ENCODE data around the gene MAN2A2.

DNA sequence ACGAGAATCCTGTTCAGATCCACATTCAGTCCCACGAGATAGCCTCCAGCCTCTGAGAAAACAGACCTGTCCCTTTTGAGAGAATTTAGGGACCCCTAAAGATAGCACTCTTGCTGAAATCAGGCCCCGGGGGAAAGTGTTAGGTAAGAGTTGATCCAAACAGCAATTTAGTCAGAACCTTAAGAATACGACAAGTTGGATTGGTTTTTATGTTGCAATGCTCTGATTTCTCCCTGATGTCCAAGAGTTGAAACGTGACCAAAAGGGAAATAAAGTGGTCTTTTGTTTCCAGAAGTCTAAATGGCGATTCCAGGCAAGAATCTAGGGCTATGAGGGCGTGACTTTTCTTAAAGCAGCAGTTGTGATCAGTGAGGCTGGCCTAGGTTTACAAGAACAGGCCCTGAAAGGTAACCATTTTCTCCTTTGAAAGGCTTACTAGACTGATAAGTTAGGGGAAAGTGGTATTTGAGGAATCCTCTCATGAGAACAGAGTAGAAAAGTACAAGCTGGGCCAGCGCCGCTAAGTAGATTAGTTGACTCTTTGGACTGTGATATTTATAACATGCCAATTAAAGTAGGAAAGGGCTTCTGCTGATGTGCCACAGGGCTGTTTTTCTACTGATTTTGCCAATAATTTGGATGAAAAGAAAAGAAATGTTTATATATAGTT is 4.9 kb downstream of the MAN2A2 start:
- TF ChIP-seq CTCF (IDR thresholded peaks at IDR 0.05; ENCODE audit: insufficient read depth, low read depth, low read length) (no peak), EZH2 (IDR thresholded peaks at IDR 0.05; ENCODE audit: insufficient read depth, low read length) (no peak)
